ENCODE results near the gene SLK. TPM values are rescaled to one million over a fixed set of nuclear protein-coding genes. Genes with fewer than 3 reads are reported as not detected.

SLK gene
- total and polyA plus RNA-seq, 2 donors from 2014 or later: 12.3 to 45.5 TPM

DNA sequence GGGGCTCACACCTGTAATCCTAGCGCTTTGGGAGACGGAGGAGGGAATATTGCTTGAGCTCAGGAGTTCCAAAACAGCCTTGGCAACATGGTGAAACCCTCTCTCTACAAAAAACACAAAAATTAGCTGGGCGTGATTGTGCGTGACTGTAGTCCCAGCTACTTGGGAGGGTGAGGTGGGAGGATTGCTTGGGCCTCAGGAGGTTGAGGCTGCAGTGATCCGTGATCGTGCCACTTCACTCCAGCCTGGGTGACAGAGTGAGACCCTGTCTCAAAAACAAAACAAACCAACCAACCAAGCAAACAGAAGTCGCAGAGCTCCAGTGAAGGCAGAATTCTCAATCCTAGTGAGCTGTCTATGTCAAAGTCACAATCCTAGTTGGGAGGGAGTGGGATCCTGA is 34.7 kb upstream of the SLK start:
- TF ChIP-seq, protein P1, sequence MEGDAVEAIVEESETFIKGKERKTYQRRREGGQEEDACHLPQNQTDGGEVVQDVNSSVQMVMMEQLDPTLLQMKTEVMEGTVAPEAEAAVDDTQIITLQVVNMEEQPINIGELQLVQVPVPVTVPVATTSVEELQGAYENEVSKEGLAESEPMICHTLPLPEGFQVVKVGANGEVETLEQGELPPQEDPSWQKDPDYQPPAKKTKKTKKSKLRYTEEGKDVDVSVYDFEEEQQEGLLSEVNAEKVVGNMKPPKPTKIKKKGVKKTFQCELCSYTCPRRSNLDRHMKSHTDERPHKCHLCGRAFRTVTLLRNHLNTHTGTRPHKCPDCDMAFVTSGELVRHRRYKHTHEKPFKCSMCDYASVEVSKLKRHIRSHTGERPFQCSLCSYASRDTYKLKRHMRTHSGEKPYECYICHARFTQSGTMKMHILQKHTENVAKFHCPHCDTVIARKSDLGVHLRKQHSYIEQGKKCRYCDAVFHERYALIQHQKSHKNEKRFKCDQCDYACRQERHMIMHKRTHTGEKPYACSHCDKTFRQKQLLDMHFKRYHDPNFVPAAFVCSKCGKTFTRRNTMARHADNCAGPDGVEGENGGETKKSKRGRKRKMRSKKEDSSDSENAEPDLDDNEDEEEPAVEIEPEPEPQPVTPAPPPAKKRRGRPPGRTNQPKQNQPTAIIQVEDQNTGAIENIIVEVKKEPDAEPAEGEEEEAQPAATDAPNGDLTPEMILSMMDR (IDR thresholded peaks at IDR 0.05; ENCODE audit: borderline replicate concordance, extremely low read depth, insufficient read depth): no peak
- H3K4me3 ChIP-seq (ENCODE audit: low read length in 3 of 3): no peak overlapping the region
- intact Hi-C loops (cut with DNase I): no loop called here
- H3K36me3 ChIP-seq (ENCODE audit: control insufficient read depth in 2 of 3, insufficient read depth in 3 of 3, low read length in 3 of 3): no peaks in the 10 kb centered on the region
- no peak overlapping the region for H3K9ac ChIP-seq (ENCODE audit: low read length in 3 of 3)
- no peak for FAIRE-seq
- peaks cover 0 to 2% (median 0%) of the 10 kb centered on the region in 3 donors for H3K4me1 ChIP-seq (ENCODE audit: control insufficient read depth in 2 of 3, insufficient read depth in 2 of 3, low read depth in 1 of 3, low read length in 3 of 3)
- no peak overlapping the region for H3K27ac ChIP-seq (ENCODE audit: low read depth in 2 of 2, low read length in 2 of 2)
- DNase-seq: peak in 3 of 5 donors; percentile 59 to 74 (median 71)
- no peaks in the 10 kb centered on the region for H3K9me3 ChIP-seq (ENCODE audit: control insufficient read depth in 2 of 3, insufficient read depth in 1 of 3, low read length in 3 of 3)
- no peaks in the 10 kb centered on the region for H3K27me3 ChIP-seq (ENCODE audit: control insufficient read depth, insufficient read depth, low read length)

- H3K36me3 ChIP-seq (ENCODE audit: control insufficient read depth in 2 of 3, insufficient read depth in 3 of 3, low read length in 3 of 3): no peaks in the 10 kb centered on the region
- intact Hi-C loops (cut with DNase I): no loop called here
- H3K4me3 ChIP-seq (ENCODE audit: low read length in 3 of 3): no peak overlapping the region
- H3K27me3 ChIP-seq (ENCODE audit: control insufficient read depth, insufficient read depth, low read length): no peaks in the 10 kb centered on the region
- no peak overlapping the region for H3K9ac ChIP-seq (ENCODE audit: low read length in 3 of 3)
- no peak overlapping the region for H3K27ac ChIP-seq (ENCODE audit: low read depth in 2 of 2, low read length in 2 of 2)
- FAIRE-seq (no peak), DNase-seq (peak in 1 of 5 donors; percentile 30)
- H3K9me3 ChIP-seq (ENCODE audit: control insufficient read depth in 2 of 3, insufficient read depth in 1 of 3, low read length in 3 of 3): no peaks in the 10 kb centered on the region
- H3K4me1 ChIP-seq (ENCODE audit: control insufficient read depth in 2 of 3, insufficient read depth in 2 of 3, low read depth in 1 of 3, low read length in 3 of 3): peaks cover 0 to 2% (median 0%) of the 10 kb centered on the region in 3 donors
- TF ChIP-seq, protein P1 (IDR thresholded peaks at IDR 0.05; ENCODE audit: borderline replicate concordance, extremely low read depth, insufficient read depth): no peak
These were observed 34.0 kb upstream of the SLK start for GRCh38 chr10:103932971-103933370.

DNA sequence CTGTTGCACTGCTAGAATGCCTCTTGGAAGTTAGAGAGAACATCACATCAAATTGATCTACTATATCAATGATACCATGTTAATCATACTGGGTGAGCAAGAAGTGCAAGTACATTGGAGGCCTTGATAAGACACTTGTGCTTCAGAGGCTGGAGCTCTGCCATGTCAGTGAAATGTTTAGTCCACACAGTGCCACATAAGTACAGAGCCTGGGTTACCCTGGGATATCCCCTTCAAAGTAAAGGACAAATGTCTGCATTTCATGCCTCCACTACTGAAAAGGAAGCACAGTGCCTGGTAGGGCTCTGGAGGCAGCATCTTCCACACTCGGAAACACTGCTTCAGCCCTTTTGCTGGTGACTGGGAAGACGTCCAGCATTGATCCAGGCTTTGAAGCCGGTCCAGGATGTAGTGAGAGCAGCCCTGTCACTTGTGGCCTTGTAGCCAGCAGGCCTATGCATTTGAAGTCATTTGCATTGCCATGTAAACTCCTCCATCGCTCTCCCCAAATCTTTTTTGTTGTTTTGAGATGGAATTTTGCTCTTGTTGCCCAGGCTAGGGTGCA is 33.3 kb upstream of the SLK start:
- FAIRE-seq: no peak
- Histone ChIP-seq H3K4me1 (ENCODE audit: control insufficient read depth in 2 of 3, insufficient read depth in 2 of 3, low read depth in 1 of 3, low read length in 3 of 3) (peaks cover 0 to 2% (median 0%) of the 10 kb centered on the region in 3 donors), H3K27me3 (ENCODE audit: control insufficient read depth, insufficient read depth, low read length) (no peaks in the 10 kb centered on the region), H3K9ac (ENCODE audit: low read length in 3 of 3) (no peak overlapping the region), H3K27ac (ENCODE audit: low read depth in 2 of 2, low read length in 2 of 2) (no peak overlapping the region), H3K36me3 (ENCODE audit: control insufficient read depth in 2 of 3, insufficient read depth in 3 of 3, low read length in 3 of 3) (no peaks in the 10 kb centered on the region), H3K9me3 (ENCODE audit: control insufficient read depth in 2 of 3, insufficient read depth in 1 of 3, low read length in 3 of 3) (no peaks in the 10 kb centered on the region), H3K4me3 (ENCODE audit: low read length in 3 of 3) (no peak overlapping the region)
- TF ChIP-seq, protein P1 (IDR thresholded peaks at IDR 0.05; ENCODE audit: borderline replicate concordance, extremely low read depth, insufficient read depth): no peak
- intact Hi-C loops (cut with DNase I): no loop called here
- no peak for DNase-seq

DNA sequence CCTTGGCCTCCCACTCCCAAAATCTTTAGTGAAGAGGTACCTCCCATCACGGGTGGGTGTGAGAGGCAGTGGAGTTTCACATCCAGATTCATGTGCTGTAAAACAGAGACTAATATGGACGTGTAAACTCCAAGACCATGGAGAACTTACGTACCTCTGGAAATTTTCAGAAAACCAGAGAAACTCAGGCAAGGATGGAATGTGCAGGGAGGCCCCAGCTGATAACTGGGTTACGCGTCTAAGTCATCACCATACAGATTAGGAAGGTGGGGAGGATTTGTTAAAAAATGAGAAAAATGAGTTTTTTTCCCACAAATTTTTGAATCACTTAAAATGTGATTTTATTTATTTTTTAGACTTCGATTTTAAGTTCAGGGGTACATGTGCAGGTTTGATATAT is 32.6 kb upstream of the SLK start:
- no peak overlapping the region for H3K27ac ChIP-seq (ENCODE audit: low read depth in 2 of 2, low read length in 2 of 2)
- H3K4me1 ChIP-seq (ENCODE audit: control insufficient read depth in 2 of 3, insufficient read depth in 2 of 3, low read depth in 1 of 3, low read length in 3 of 3): peaks cover 0 to 2% (median 0%) of the 10 kb centered on the region in 3 donors
- H3K36me3 ChIP-seq (ENCODE audit: control insufficient read depth in 2 of 3, insufficient read depth in 3 of 3, low read length in 3 of 3): no peaks in the 10 kb centered on the region
- intact Hi-C loops (cut with DNase I): no loop called here
- H3K9ac ChIP-seq (ENCODE audit: low read length in 3 of 3): no peak overlapping the region
- no peak overlapping the region for H3K4me3 ChIP-seq (ENCODE audit: low read length in 3 of 3)
- H3K9me3 ChIP-seq (ENCODE audit: control insufficient read depth in 2 of 3, insufficient read depth in 1 of 3, low read length in 3 of 3): no peaks in the 10 kb centered on the region
- H3K27me3 ChIP-seq (ENCODE audit: control insufficient read depth, insufficient read depth, low read length): no peaks in the 10 kb centered on the region
- DNase-seq (no peak), FAIRE-seq (no peak)
- TF ChIP-seq, protein P1 (IDR thresholded peaks at IDR 0.05; ENCODE audit: borderline replicate concordance, extremely low read depth, insufficient read depth): no peak
